CD4-positive, alpha-beta T cell treated with Interleukin-1 beta for 1 hour (primary cell): ENCODE data around the gene NRN1L.
"Not testable (repeated sequence)": the region's sequence is repeated elsewhere in the genome, so short reads cannot be mapped to it uniquely, and the experiment has no call there.

Experiments
- DNase-seq, 2 donors: peaks; one replicate each; pipeline ENCODE4 v3.0.0-alpha.2; 2020 to 2022

Gene NRN1L

GRCh38 chr16:67883872-67884261 lies 818 bp upstream of the NRN1L start:
- DNase-seq, result peak; percentile 71 to 74

- no peak for DNase-seq
Observed at GRCh38 chr16:67885545-67885944, 860 bp downstream of the NRN1L start.

- no peak for DNase-seq
Observed at GRCh38 chr16:67885976-67886375, 1.3 kb downstream of the NRN1L start.

- DNase-seq, result no peak
Observed at GRCh38 chr16:67886387-67886786, 1.7 kb downstream of the NRN1L start.

GRCh38 chr16:67888331-67888730 lies 3.6 kb downstream of the NRN1L start:
- DNase-seq, result no peak

GRCh38 chr16:67892375-67892774 lies 7.7 kb downstream of the NRN1L start:
- DNase-seq, result no peak

- DNase-seq, result peak; percentile 93
Observed at GRCh38 chr16:67892899-67893742, 8.4 kb downstream of the NRN1L start, which contains the start of gene PSKH1. TSS of gene PSKH1 (plus strand) at chr16:67893254. CDS start at chr16:67908750, 15,496 bp downstream.

GRCh38 chr16:67893743-67894399 lies 9.2 kb downstream of the NRN1L start:
- DNase-seq, result no peak

GRCh38 chr16:67897231-67897630 lies 12.5 kb downstream of the NRN1L start:
- DNase-seq, result no peak

- no peak for DNase-seq
Observed at GRCh38 chr16:67901734-67902133, 17.0 kb downstream of the NRN1L start.

GRCh38 chr16:67902831-67903230 lies 18.1 kb downstream of the NRN1L start:
- DNase-seq, result no peak

- DNase-seq, result no peak
Observed at GRCh38 chr16:67907397-67908180, 22.9 kb downstream of the NRN1L start.

- no peak for DNase-seq
Observed at GRCh38 chr16:67909056-67909742, 24.5 kb downstream of the NRN1L start.

- DNase-seq, result no peak
Observed at GRCh38 chr16:67910158-67910557, 25.5 kb downstream of the NRN1L start.

- DNase-seq, result no peak
Observed at GRCh38 chr16:67914758-67915495, 30.2 kb downstream of the NRN1L start.

- not testable (repeated sequence) for DNase-seq
Observed at GRCh38 chr16:67915496-67915769, 30.7 kb downstream of the NRN1L start.

GRCh38 chr16:67915831-67916723 lies 31.4 kb downstream of the NRN1L start:
- no peak for DNase-seq

GRCh38 chr16:67917140-67917851 lies 32.6 kb downstream of the NRN1L start:
- DNase-seq, result no peak

- no peak for DNase-seq
Observed at GRCh38 chr16:67917852-67918236, 33.2 kb downstream of the NRN1L start.

- DNase-seq, result no peak
Observed at GRCh38 chr16:67919622-67920221, 35.0 kb downstream of the NRN1L start.
